HG02571 (cell line): Measurements from ENCODE around the gene LENG9.
"Not testable (repeated sequence)": the region's sequence is repeated elsewhere in the genome, so short reads cannot be mapped to it uniquely, and the experiment has no call there.

Experiments used
- ATAC-seq: cut with Tn5 transposase; IDR thresholded peaks from one replicate; pipeline ENCODE4 v1.9.1; 2021; ENCODE audit warnings: mild to moderate bottlenecking, moderate library complexity; ENCODE audit not compliant: unreplicated experiment

LENG9 gene

DNA sequence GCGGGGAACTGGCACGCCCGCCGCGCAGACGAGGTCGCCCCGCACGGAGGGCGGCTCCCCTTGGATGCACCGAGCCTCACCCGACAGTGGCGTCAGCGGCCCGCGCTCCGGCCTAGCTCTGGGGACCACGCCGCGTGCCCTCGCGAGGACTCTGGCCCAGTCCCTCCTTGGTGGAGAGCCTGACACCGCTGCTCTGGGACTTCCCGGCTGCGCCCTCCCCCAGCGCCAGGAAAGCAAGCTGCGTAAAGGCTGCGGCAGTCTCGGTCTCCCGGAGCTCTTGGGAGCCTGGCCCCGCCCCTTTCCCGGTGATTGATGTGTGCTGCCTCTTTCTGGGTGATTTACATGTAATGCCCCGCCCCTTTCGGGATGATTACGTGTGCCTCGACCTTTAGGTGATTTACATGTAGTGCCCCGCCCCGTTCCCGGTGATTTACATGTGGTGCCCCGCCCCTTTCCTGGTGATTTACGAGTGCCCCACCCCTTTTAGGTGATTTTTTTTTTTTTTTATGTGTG, at the start of gene LENG9:
LENG9 (minus strand) TSS at position 248 of the 513 bp plus-strand sequence. CDS start 252 bp downstream, outside the sequence.
- peak; percentile 55 for ATAC-seq

DNA sequence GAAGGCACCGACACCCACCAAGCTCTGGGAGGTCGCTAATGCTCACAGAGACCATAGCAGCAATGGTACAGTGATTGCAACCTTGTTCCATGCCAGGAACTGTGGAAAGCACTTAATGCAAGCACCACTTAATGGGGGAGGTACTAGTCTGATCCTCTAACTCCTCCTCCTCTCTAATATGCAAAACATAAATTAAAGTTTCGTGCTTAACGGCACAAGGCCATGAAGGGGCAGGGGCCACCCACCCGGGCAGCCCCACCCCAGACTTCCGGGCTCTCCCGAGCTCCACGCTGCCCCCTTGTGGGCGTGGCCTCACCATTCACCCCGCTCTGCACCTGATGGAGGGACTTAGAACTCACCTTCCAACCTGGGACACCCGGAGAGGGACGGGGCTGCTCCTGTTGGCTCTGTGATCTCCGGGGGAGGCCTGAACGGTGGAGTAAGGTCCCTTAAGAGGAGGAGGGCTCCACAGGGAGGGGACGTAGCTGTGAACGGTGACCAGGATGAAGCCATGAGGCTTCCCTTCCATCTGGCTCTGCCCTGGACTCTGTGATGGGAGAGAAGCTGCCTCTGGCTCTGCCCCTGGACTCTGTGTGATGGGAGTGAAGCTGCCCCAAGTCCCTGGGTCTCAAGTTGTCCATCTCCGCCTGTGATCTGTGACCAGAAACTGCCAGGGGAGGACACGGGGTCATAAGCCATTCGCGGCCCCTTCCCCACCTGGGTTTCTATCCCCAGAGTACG, 45.8 kb upstream of the LENG9 start:
- ATAC-seq, result not testable (repeated sequence)

DNA sequence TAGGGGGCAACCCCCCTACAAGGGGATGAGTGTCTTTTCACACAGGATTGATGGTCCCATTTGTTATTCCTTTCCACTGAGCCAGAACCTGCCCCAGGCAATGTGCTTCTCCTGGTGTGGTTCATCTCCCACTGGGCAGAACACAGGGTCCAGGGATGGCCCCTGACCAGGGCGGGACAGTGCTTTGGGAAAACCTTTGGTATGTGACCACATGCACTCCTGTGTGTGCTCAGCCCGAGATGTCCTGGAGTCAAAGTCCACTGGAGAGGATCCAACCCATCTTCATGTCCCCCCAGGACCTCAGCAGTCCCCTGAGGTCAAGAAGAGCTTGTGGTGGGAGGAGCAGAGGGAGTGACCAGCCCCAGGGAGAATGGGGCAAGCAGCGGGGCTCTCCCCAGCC, 44.9 kb upstream of the LENG9 start:
- not testable (repeated sequence) for ATAC-seq

DNA sequence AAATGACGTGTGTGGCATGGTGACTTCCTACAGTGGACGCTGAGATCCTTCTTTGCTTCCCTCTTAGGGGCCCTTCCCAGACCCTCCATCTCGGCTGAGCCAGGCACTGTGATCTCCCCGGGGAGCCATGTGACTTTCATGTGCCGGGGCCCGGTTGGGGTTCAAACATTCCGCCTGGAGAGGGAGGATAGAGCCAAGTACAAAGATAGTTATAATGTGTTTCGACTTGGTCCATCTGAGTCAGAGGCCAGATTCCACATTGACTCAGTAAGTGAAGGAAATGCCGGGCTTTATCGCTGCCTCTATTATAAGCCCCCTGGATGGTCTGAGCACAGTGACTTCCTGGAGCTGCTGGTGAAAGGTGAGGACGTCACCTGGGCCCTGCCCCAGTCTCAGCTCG, 44.2 kb upstream of the LENG9 start:
- ATAC-seq, result no peak

DNA sequence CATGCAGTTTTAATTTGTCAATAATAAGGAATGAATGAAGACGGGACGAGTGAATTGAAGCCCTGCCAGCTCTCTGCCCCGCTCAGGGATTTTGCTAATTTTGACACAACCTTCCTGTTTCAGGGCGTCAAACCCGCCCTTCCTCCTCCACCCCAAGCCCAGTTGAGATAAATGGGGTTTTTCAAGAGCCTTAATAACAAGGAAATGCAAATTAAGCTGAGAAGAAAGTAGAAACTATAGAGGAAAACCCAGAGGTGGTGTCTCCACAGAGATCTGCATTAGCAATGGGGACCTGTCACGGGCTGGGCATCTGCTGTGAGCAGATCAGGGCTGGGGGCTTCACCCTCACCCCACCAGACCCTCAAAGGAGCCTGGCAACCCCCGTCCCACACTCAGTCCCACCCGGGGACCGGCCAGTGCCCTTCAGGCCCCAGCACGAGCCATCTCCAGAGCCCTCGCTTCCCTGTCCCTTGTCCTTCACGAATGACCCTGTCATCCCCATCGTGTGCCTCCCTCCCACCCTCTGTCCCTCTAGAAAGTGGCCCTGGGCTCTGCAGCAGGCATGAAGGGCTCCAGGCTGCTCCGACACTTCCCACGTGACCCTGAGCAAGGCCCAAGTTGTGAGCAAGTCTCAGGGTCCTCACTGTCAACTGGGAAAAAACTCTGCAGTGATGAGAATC, 43.6 kb upstream of the LENG9 start:
- not testable (repeated sequence) for ATAC-seq

DNA sequence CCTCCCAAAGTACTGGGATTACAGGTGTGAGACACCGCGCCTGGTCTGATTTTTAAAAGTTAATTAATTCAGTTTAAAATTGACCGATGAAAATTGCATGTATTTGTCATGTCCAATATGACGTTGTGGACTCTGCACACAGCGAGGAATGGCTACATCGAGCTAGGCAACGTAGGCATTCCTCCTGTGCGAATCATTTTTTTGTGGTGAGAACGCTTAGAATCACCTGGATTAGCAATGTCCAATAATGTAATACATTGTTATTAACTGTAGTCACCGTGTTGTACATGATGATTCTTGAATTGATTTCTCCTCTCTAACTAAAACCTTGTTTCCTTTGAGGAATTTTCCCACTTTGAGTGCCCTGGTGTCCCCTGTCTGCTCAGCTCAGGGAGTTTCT, 42.5 kb upstream of the LENG9 start:
- ATAC-seq, result no peak

DNA sequence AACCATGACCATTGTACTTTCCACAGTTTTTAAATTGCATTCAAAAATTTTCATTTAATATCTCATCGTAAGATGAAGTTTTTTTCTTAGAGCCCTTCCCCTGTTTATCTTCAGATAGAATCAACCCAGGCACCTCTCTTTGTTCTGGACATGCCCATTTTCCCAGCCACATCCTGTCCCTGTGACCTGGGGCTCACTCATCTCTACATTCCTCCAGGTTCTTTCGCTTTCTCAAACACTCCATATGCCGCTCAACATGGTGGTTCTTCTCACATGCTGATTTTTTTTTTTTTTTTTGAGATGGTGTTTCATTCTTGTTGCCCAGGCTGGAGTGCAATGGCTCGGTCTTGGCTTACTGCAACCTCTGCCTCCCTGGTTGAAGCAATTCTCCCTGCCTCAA, 42.0 kb upstream of the LENG9 start:
- not testable (repeated sequence) for ATAC-seq

DNA sequence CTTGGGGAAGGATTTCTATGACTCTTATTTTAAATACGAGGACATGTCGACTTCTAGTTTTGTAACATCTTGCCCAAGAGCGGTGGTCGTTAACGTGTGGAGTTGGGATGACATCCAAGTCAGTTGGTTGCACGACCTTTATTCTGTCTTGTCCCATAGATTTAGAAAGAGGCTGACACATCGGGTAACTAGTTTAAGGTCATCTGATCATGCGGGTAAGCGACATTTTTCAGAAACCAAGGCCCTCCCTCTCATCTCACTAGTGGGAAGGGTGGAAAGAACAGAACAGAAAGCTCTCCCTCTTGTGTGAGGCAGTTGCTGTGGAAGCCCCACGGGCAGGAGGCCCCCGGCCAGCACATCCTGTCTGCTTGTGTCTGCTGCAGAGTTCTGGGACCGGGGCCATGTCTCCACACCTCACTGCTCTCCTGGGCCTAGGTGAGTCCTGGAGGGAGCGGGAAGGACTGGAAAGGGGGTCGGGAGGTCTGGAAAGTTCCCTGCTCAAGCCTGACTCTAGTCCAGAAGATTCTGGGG, 39.0 kb upstream of the LENG9 start, which contains the start of gene LAIR2:
LAIR2 (plus strand) TSS at position 314 of the 531 bp plus-strand sequence; CDS start at position 402, 88 bp downstream.
- ATAC-seq, result no peak

DNA sequence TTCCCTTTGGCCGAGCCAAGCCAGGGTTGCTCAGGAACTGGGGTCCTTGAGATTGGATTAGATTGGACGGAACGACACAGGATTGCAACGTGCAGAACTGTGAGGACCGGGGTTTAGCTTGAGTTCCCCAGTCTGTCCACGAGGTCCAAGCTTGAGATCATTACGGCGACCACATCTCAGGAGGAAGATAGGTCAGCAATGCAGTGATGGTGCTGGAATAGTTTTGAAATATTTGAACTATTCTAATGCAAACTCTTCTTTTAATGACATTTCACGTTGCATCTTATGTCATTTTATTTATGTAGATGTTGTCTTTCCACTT, 34.8 kb upstream of the LENG9 start:
- ATAC-seq, result not testable (repeated sequence)

DNA sequence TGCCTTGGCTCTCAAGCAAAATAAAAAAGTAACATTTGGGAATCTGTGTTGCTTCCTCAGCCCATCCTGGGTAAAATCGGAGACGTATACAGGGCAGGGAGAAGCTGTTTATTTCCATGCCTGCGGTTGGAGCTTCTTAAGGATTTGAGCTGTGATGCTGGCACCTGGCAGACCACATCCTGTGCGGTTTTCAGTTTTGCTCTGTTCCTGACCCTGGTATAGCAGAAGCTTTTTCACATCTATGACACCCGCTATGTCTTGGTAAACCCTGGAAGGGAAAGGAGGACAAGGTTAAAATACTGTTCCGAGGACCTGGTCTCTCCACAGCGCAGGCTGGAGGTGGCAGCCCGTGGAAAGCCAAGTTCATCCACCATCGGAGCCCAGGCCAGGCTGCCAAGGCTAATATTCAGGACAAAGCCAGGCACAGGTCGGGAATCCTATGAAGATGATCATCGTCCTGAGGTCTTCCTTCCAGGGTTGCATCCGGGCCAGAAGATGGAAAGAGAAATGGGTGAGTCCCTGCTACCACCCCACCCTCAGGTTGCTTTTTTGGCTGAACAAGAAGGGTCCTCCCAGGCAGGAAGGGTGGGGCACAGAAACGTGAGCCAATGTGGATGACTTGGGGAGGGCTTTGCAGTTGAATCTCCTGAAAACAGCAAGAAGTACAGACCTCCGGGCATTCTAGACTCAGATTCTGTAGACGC, 34.3 kb upstream of the LENG9 start:
- ATAC-seq, result not testable (repeated sequence)

DNA sequence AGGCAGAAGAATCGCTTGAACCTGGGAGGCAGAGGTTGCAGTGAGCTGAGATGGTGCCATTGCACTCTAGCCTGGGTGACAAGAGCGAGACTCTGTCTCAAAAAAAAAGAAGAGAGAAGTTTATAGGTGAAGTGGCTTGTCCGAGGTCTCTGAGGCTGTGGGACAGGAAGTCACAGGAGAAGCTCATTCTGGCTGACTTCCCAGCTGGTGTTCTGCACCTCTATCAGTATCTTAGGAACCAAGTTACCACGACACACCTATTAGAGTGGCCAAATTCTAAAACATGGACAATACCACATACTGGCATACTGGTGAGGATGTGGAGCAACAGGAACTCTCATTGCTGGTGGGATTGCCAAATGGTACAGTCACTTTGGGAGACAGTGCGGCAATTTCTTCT, 31.7 kb upstream of the LENG9 start:
- ATAC-seq, result not testable (repeated sequence)

DNA sequence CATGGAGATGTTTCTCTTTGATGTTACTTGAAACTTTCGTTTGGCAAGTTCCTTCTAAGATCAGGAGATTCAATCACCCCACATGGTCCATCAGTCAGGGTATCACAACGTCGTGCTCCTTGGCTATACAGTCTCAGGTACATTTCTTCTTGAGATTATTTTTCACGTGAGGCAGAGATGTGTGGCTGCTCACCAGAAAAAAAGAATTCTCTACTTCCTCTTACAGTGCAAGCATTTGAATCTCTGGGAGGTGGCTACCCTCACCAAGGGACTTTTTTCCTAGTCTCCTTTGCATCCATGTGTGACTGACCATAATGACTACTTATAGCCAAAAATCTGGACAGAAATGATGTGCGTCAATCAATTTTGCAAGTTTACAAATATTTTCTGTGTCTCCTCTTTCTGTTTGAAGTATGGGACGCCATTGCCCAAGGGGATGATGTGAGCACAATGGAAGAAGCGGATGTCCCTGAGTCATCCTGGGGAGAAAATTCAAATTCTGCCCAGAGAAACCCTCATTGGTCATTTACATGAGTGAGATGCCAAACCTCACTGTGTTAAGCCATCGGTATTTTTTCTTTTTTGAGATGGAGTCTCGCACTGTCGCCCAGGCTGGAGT, 30.5 kb upstream of the LENG9 start:
- ATAC-seq, result no peak

DNA sequence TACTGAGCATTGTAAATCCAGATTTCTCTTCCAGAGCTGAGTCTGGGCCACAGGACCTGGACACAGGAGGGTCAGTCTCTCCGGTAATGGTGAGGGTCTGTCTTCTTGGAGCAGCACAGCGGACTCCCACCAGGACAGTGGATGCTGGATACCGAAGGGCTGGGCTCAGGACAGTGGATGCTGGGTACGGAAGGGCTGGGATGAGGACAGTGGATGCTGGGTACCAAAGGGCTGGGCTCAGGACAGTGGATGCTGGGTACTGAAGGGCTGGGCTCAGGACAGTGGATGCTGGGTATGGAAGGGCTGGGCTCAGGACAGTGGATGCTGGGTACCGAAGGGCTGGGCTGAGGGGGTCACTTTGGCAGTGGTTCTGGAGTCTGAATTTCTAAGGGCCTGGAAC, 29.5 kb upstream of the LENG9 start:
- not testable (repeated sequence) for ATAC-seq

DNA sequence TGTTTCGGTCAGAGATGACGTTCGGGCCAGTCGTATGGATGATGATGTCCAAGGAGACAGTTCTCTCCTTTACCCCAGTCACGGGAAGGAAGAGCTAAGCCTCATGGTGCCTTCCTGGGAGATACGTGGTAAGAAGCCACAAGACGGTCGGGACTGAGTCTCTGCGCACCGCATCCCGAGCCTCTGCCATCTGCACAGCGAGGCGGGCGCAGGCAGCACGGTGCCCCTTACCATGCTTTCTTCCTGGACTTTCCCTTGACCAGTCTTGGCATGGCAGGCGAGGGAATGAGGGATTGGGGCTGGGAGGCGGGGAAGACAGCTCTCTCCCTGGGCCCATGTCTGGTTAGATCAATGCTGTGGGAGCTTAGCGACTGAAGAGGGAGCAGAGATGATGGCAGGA, 29.0 kb upstream of the LENG9 start:
- no peak for ATAC-seq

DNA sequence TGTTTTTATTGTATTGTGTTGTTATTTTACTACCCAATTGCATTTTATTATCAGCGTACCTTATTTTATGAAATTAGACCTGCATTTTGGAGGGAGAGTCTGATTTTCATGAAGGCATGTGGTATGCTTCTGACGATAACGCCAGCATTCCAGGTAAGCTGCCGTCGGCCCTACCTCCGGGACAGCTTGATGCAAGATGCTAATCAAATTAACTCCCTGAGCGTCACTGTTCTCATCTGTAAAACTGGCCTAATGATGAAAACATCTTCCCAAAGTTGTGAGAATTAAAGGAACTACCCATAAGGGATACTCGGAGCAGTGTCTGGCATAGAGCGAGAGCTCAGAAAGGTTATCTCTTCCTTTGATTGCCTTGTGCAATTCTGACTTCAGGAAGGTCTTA, 26.2 kb upstream of the LENG9 start:
- ATAC-seq, result no peak

DNA sequence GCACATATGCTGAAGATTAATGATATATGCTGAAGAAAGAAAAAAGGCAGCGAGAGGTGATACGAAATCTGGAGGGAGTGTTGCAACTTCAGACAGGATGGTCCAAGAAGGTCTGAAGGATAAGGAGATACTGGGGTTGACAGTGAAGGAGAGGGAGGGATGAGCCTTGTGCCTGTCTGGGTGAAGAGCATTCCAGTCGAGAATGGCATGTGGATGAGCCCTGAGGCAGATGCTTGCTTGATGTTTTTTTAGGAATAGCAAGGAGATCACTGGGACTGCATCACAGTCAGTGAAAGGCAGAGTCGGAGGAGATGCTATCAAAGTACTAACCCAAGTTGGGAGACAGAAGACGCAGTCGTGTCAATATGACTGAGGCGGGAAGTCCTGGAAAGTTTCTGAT, 25.8 kb upstream of the LENG9 start:
- ATAC-seq, result no peak

DNA sequence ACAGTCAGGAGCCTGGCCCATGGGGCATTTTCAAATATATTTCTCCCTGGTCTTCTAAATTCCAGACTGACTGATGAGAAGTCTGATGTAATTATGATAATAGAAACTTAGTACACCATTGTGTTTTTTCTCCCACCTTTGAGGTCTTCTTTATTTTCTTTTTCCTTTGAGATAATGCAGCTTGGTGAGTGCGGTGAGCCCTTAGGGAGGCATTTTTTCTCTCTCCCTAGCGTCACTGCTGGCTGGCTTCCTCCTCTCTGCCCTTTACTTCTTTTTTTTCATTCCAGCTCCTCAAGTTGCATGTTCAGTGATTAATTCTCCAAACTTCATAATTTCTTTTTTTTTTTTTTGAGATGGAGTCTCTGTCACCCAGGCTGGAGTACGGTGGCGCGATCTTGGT, 22.3 kb upstream of the LENG9 start:
- no peak for ATAC-seq

DNA sequence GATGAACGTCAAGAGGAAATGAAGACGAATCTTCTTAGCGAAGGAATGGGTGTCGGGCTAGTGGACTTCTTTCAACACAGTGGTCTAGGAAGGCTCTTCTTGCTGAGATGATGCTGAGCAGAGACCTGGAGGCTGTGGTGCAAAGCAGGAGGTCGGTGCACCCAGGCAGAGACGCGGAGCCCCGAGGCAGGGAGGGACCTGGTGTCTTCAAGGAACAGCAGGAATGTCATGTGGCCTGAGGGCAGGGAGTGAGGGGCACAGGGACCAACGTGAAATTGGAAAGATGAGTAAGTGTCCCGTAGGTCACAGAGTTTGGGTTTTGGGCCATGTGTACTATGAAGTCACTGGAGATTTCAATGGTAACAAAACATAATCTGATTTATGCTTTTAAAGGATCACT, 20.9 kb upstream of the LENG9 start:
- no peak for ATAC-seq

DNA sequence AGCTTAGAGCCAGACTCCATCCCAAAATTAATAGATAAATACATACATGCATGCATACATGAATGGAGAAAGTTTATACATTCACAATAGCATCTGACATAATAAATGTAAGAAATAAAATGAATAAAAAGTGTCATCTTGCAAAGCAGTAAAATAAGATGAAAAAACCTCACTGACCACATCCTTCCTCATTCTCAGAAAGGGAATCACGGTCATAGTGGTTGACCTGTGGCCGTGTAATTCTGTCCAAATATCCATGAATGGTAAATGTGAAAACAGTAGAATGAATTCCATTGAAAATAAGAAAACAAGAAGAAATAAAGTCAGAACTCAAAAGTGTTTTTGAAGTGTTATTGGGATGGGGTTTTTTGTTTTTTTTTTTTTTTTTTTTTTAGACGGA, 19.3 kb upstream of the LENG9 start:
- ATAC-seq, result no peak

DNA sequence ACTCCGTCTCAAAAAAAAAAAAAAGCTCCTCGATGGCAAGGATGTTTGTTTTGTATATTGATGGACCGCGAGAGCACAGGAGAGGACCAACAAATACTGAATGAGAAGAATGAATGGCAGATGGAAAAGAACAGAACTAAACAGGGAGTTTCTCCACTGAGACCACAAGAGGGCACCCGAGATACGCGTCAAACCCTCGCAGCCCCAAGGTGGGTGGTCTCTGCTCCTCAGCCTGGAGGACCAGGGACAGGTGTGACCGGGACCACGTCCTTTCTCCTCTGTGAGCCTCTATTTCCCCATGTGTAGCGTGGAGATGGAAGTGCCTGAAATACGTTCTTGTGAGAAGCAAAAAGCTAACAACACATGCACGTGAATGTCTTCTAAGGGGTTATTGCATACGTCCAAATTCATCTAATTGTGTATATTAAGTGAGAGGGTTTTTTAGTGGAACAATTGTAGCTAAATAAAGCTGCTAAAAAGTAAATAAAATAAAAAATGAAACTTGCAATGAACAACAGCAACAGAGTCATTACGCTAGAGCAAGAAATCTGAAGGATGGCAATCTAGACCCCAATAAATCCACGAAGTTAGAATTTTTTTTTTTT, 17.9 kb upstream of the LENG9 start:
- ATAC-seq, result no peak

DNA sequence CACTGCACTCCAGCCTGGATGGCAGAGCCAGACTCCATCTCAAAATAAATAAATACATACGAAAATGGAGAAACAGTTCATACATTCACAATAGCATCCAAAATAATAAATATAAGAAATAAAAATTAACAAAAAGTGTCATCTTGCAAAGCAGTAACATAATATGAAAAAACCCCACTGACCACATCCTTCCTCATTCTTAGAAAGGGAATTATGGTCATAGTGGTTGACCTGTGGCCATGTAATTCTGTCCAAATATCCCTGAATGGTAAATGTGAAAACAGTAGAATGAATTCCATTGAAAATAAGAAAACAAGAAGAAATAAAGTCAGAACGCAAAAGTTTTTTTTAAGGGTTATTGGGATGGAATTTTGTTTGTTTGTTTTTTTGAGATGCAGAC, 16.5 kb upstream of the LENG9 start:
- ATAC-seq, result no peak
